ENCODE data around the gene CXCL17. TPM values are rescaled to one million over a fixed set of nuclear protein-coding genes. Genes with fewer than 3 reads are reported as not detected.

The CXCL17 gene
- total and polyA plus RNA-seq, 8 donors = 8.5 to 257 (median 15.2) TPM

- peaks cover 0 to 49% of the 10 kb centered on the region in 2 donors for H3K36me3 ChIP-seq
- intact Hi-C loops (cut with DNase I) = no loop called here
- H3K27ac ChIP-seq = no peak overlapping the region
- DNase-seq = no peak
- no peak for ATAC-seq
- no peak overlapping the region for H3K4me3 ChIP-seq
- no peaks in the 10 kb centered on the region for H3K27me3 ChIP-seq
- H3K9me3 ChIP-seq = no peaks in the 10 kb centered on the region
- peaks cover 0 to 6% of the 10 kb centered on the region in 2 donors for H3K4me1 ChIP-seq
- TF ChIP-seq CTCF (IDR thresholded peaks at IDR 0.05) = no peak
These were observed 35.5 kb downstream of the CXCL17 start for GRCh38 chr19:42407085-42407815.

- ATAC-seq (no peak), DNase-seq (no peak)
- Histone ChIP-seq H3K4me3 (no peak overlapping the region), H3K27me3 (peaks cover 0 to 7% of the 10 kb centered on the region in 2 donors), H3K4me1 (peaks cover 2 to 18% of the 10 kb centered on the region in 2 donors), H3K36me3 (peaks cover 0 to 49% of the 10 kb centered on the region in 2 donors), H3K9me3 (no peaks in the 10 kb centered on the region), H3K27ac (no peak overlapping the region)
- intact Hi-C loops (cut with DNase I) = no loop called here
- no peak for TF ChIP-seq CTCF (IDR thresholded peaks at IDR 0.05)
These were observed 36.6 kb downstream of the CXCL17 start for GRCh38 chr19:42406111-42406510.

- H3K27ac ChIP-seq = no peak overlapping the region
- no peaks in the 10 kb centered on the region for H3K9me3 ChIP-seq
- H3K27me3 ChIP-seq = peaks cover 0 to 7% of the 10 kb centered on the region in 2 donors
- no peak for TF ChIP-seq CTCF (IDR thresholded peaks at IDR 0.05)
- DNase-seq (no peak), ATAC-seq (no peak)
- H3K36me3 ChIP-seq = peaks cover 0 to 40% of the 10 kb centered on the region in 2 donors
- H3K4me3 ChIP-seq = no peak overlapping the region
- H3K4me1 ChIP-seq = peaks cover 4 to 19% of the 10 kb centered on the region in 2 donors
- intact Hi-C loops (cut with DNase I) = no loop called here
These were observed 39.2 kb downstream of the CXCL17 start for GRCh38 chr19:42403586-42403985.

GRCh38 chr19:42402376-42403116 is 40.2 kb downstream of the CXCL17 start:
- TF ChIP-seq CTCF (IDR thresholded peaks at IDR 0.05) = no peak
- ATAC-seq (peak; percentile 7), DNase-seq (no peak)
- intact Hi-C loops (cut with DNase I) = no loop called here
- peak overlapping the region in 1 of 2 donors; percentile 46 for H3K4me3 ChIP-seq
- H3K36me3 ChIP-seq = peaks cover 0 to 30% of the 10 kb centered on the region in 2 donors
- no peak overlapping the region for H3K27ac ChIP-seq
- peaks cover 7 to 23% of the 10 kb centered on the region in 2 donors for H3K4me1 ChIP-seq
- H3K27me3 ChIP-seq = peaks cover 0 to 7% of the 10 kb centered on the region in 2 donors
- H3K9me3 ChIP-seq = no peaks in the 10 kb centered on the region
